ENCODE measurements around the gene GABRG3. TPM values are rescaled to one million over a fixed set of nuclear protein-coding genes. Genes with fewer than 3 reads are reported as not detected.

The GABRG3 gene
- total and polyA plus RNA-seq, 4 donors: 0.02 to 0.19 TPM; not detected in 2

DNA sequence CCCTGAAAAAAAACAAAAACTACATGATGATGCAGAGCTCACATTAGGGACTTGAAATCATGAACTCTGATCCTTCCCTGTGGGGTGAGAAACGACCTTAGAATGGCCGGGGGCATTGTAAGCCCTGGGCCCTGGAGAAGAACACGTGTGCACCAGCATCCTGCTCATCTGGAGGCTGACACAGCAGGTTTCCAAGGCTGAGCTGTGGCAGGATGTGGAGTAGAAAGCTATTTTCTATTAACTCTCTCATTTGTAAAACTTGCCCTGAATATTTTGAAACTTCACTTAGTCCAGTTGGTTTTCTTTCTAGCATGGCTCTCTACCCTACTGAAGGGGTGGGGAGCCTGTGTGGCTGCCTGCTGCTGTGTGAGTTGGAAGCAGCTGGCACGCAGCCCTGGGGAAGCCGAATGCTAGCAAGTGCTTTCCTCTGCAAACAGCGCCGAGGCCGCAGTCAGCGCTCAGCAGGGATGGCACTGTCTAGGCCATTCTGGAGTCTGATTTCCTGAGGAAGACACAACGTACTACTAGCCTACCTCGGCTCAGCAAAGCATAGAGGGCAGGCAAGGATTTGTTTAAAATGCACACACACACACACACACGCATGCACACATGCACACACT is 58.0 kb downstream of the GABRG3 start:
- H3K27me3 ChIP-seq (ENCODE audit: control insufficient read depth in 4 of 4, insufficient read depth in 4 of 4, low read length in 3 of 4): no peaks in the 10 kb centered on the region
- no peaks in the 10 kb centered on the region for H3K36me3 ChIP-seq (ENCODE audit: control insufficient read depth in 4 of 4, insufficient read depth in 3 of 4, low read depth in 1 of 4, low read length in 3 of 4)
- DNase-seq (ENCODE audit: low spot score): no peak
- no peak overlapping the region for H3K4me3 ChIP-seq (ENCODE audit: low read depth in 1 of 3, low read length in 3 of 3)
- TF ChIP-seq, protein P1, sequence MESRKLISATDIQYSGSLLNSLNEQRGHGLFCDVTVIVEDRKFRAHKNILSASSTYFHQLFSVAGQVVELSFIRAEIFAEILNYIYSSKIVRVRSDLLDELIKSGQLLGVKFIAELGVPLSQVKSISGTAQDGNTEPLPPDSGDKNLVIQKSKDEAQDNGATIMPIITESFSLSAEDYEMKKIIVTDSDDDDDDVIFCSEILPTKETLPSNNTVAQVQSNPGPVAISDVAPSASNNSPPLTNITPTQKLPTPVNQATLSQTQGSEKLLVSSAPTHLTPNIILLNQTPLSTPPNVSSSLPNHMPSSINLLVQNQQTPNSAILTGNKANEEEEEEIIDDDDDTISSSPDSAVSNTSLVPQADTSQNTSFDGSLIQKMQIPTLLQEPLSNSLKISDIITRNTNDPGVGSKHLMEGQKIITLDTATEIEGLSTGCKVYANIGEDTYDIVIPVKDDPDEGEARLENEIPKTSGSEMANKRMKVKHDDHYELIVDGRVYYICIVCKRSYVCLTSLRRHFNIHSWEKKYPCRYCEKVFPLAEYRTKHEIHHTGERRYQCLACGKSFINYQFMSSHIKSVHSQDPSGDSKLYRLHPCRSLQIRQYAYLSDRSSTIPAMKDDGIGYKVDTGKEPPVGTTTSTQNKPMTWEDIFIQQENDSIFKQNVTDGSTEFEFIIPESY (IDR thresholded peaks at IDR 0.05): no peak
- TF ChIP-seq RXRA (IDR thresholded peaks at IDR 0.05) (no peak), REST (IDR thresholded peaks at IDR 0.05) (no peak), GABPA (IDR thresholded peaks at IDR 0.05 in 1 of 2, conservative IDR thresholded peaks at IDR 0.05 in 1 of 2) (no peak), FOXA2 (IDR thresholded peaks at IDR 0.05) (no peak), JUND (IDR thresholded peaks at IDR 0.05) (no peak), YY1 (IDR thresholded peaks at IDR 0.05) (no peak), EGR1 (IDR thresholded peaks at IDR 0.05; ENCODE audit: low read depth in 2 of 2) (no peak), CTCF (IDR thresholded peaks at IDR 0.05; ENCODE audit: low read depth, low read length, missing input control) (no peak), HNF4G (IDR thresholded peaks at IDR 0.05) (no peak), MAX (IDR thresholded peaks at IDR 0.05) (no peak), RAD21 (IDR thresholded peaks at IDR 0.05) (no peak), NR2F2 (IDR thresholded peaks at IDR 0.05) (no peak), FOXA1 (IDR thresholded peaks at IDR 0.05) (no peak), TAF1 (conservative IDR thresholded peaks at IDR 0.05) (no peak), SP1 (IDR thresholded peaks at IDR 0.05) (no peak), HNF4A (conservative IDR thresholded peaks at IDR 0.05) (no peak)
- TF ChIP-seq, protein P2, sequence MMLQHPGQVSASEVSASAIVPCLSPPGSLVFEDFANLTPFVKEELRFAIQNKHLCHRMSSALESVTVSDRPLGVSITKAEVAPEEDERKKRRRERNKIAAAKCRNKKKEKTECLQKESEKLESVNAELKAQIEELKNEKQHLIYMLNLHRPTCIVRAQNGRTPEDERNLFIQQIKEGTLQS (IDR thresholded peaks at IDR 0.05): no peak
- no peaks in the 10 kb centered on the region for H3K9me3 ChIP-seq (ENCODE audit: control insufficient read depth in 4 of 4, low read length in 3 of 4)
- no peak overlapping the region for H3K27ac ChIP-seq (ENCODE audit: low read depth in 1 of 2, low read length in 2 of 2)
- no peaks in the 10 kb centered on the region for H3K4me1 ChIP-seq (ENCODE audit: control insufficient read depth in 4 of 4, insufficient read depth in 4 of 4, low read length in 3 of 4)
- WGBS: 61% methylated on average over 12 of the region's 12 CpGs
- no peak overlapping the region for H3K9ac ChIP-seq (ENCODE audit: low read depth in 1 of 2, low read length in 2 of 2)

Measured in liver (tissue), 9 donors.